A549 (cell line): Measurements from ENCODE around the gene MTHFSD. TPM values are rescaled to one million over a fixed set of nuclear protein-coding genes. Genes with fewer than 3 reads are reported as not detected.

Source experiments
- ATAC-seq, 2 experiments: fragments of 200-7000 bp in 1 of 2; fragments of >200 bp in 1 of 2; cut with Nextera tagmentation in 1 of 2; cut with Tn5 transposase in 1 of 2; 3 replicates each; pipeline versions ENCODE4 v1.8.0 to v1.9.1; 2018 to 2020; ENCODE audit warnings: mild to moderate bottlenecking in 1 of 2, moderate library complexity in 1 of 2
- CTCF ChIA-PET: fragments of 300-600 bp; sonication (Branson Sonifier 250); formaldehyde crosslinking; extraction: SDS; loops from one replicate; lab custom pipeline; 2021; ENCODE audit warnings: antibody characterized with exemption, inconsistent platforms; lab: Yijun Ruan, JAX
- POLR2A ChIA-PET: fragments of 350-600 bp; formaldehyde crosslinking; extraction: SDS; loops from one replicate; lab custom pipeline; 2021; ENCODE audit warnings: antibody characterized with exemption, inconsistent platforms; lab: Yijun Ruan, JAX
- DNase-seq, 2 experiments: peaks; one replicate each; pipeline versions ENCODE4 v3.0.0 to v3.0.0-alpha.2; 2011 to 2016; ENCODE audit warnings: low read depth in 1 of 2, low spot score in 1 of 2
- FAIRE-seq: peaks from 2 replicates; lab custom pipeline; 2011; peaks lifted over from hg19 to GRCh38; lab: Jason Lieb, UNC
- H3K27ac ChIP-seq, 2 experiments: fragments of >200 bp; sonication (Bioruptor Twin); formaldehyde crosslinking; 3 replicates each; pipeline ENCODE4 v1.5.1; 2016 to 2017
- H3K4me1 ChIP-seq: fragments of >200 bp; sonication (Bioruptor Twin); formaldehyde crosslinking; 3 replicates; pipeline ENCODE4 v1.6.1; 2016
- H3K4me2 ChIP-seq: fragments of >200 bp; sonication (Bioruptor Twin); formaldehyde crosslinking; 3 replicates; pipeline ENCODE4 v1.6.1; 2016
- H3K4me3 ChIP-seq: fragments of >200 bp; sonication (Bioruptor Twin); formaldehyde crosslinking; 3 replicates; pipeline ENCODE4 v1.5.1; 2016
- H3K9me3 ChIP-seq: fragments of >200 bp; sonication (Bioruptor Twin); formaldehyde crosslinking; 3 replicates; pipeline ENCODE4 v1.6.1; 2016
- BHLHE40 ChIP-seq: IDR thresholded peaks from 2 replicates; pipeline ENCODE4 v1.6.1; 2012; ENCODE audit warnings: low read depth, low read length, inconsistent platforms
- CBX2 ChIP-seq: fragments of 200-600 bp; sonication (generic); IDR thresholded peaks from 2 replicates; pipeline ENCODE4 v1.6.1; 2016; ENCODE audit warnings: low read depth, mild to moderate bottlenecking, borderline replicate concordance
- CBX8 ChIP-seq: fragments of 200-600 bp; sonication (generic); IDR thresholded peaks from 2 replicates; pipeline ENCODE4 v1.6.1; 2016
- CHD2 ChIP-seq: fragments of 150-350 bp; IDR thresholded peaks from 2 replicates; pipeline ENCODE4 v1.6.1; 2014; ENCODE audit warnings: low read length; ENCODE audit not compliant: partially characterized antibody
- CHD4 ChIP-seq: fragments of 200-600 bp; sonication (generic); IDR thresholded peaks from 2 replicates; pipeline ENCODE4 v1.6.1; 2016; ENCODE audit warnings: antibody characterized with exemption, mild to moderate bottlenecking, borderline replicate concordance
- EHF ChIP-seq: fragments of 250-450 bp; sonication (Bioruptor Pico); IDR thresholded peaks from 2 replicates; pipeline ENCODE4 v1.5.0; 2020; ENCODE audit warnings: mild to moderate bottlenecking
- EHMT2 ChIP-seq: fragments of 200-600 bp; sonication (generic); IDR thresholded peaks from 2 replicates; pipeline ENCODE4 v1.6.1; 2016; ENCODE audit warnings: antibody characterized with exemption, low read depth, mild to moderate bottlenecking, moderate library complexity
- ESRRA ChIP-seq: fragments of 150-350 bp; IDR thresholded peaks from 2 replicates; pipeline ENCODE4 v1.6.1; 2014; ENCODE audit warnings: mild to moderate bottlenecking, low read length, borderline replicate concordance
- FOSB ChIP-seq: fragments of 250-450 bp; sonication (Bioruptor Pico); IDR thresholded peaks from 2 replicates; pipeline ENCODE4 v1.5.0; 2020; ENCODE audit warnings: mild to moderate bottlenecking, moderate library complexity
- FOSL2 ChIP-seq, 2 experiments: fragments of 450-650 bp in 1 of 2; fragments of >200 bp in 1 of 2; sonication (Bioruptor Twin) in 1 of 2; formaldehyde crosslinking; IDR thresholded peaks; 2 replicates each; pipeline versions ENCODE4 v1.5.0 to v1.6.1; 2016 to 2020; ENCODE audit warnings: mild to moderate bottlenecking in 1 of 2, moderate library complexity in 1 of 2
- FOXS1 ChIP-seq: fragments of 250-450 bp; sonication (Bioruptor Pico); IDR thresholded peaks from 2 replicates; pipeline ENCODE4 v1.5.0; 2020; ENCODE audit warnings: mild to moderate bottlenecking, moderate library complexity
- HOXB5 ChIP-seq: fragments of 250-450 bp; sonication (Bioruptor Pico); IDR thresholded peaks from 2 replicates; pipeline ENCODE4 v1.5.0; 2020; ENCODE audit warnings: mild to moderate bottlenecking, moderate library complexity
- MAZ ChIP-seq: fragments of 150-350 bp; IDR thresholded peaks from 2 replicates; pipeline ENCODE4 v1.6.1; 2014; ENCODE audit warnings: antibody characterized with exemption, low read depth, low read length, borderline replicate concordance
- MYC ChIP-seq: IDR thresholded peaks from 2 replicates; pipeline ENCODE4 v1.6.1; 2012; ENCODE audit warnings: mild to moderate bottlenecking, inconsistent platforms, low read length, improper control_type of control experiment, borderline replicate concordance
- NPAS2 ChIP-seq: fragments of 250-450 bp; sonication (Bioruptor Pico); IDR thresholded peaks from 2 replicates; pipeline ENCODE4 v1.8.0; 2022; ENCODE audit warnings: mild to moderate bottlenecking, moderate library complexity, borderline replicate concordance
- PHF8 ChIP-seq: fragments of 200-600 bp; sonication (generic); IDR thresholded peaks from 2 replicates; pipeline ENCODE4 v1.6.1; 2016; ENCODE audit warnings: low read depth, mild to moderate bottlenecking, antibody characterized with exemption, moderate library complexity, borderline replicate concordance
- RAD21 ChIP-seq, 2 experiments: fragments of >200 bp in 1 of 2; sonication (Bioruptor Twin) in 1 of 2; formaldehyde crosslinking in 1 of 2; IDR thresholded peaks in 1 of 2; conservative IDR thresholded peaks in 1 of 2; 2 replicates in 1 of 2; 3 replicates in 1 of 2; pipeline ENCODE4 v1.6.1; 2012 to 2018; ENCODE audit warnings: inconsistent platforms in 1 of 2
- RNF2 ChIP-seq: fragments of 200-600 bp; sonication (generic); IDR thresholded peaks from 2 replicates; pipeline ENCODE4 v1.6.1; 2016; ENCODE audit warnings: low read depth, mild to moderate bottlenecking, antibody characterized with exemption, moderate library complexity, borderline replicate concordance
- TFCP2L1 ChIP-seq: fragments of 250-450 bp; sonication (Bioruptor Pico); IDR thresholded peaks from 2 replicates; pipeline ENCODE4 v1.5.0; 2021; ENCODE audit warnings: mild to moderate bottlenecking
- TP53 ChIP-seq: fragments of 250-450 bp; sonication (Bioruptor Pico); IDR thresholded peaks from 2 replicates; pipeline ENCODE4 v1.5.0; 2021; ENCODE audit warnings: mild to moderate bottlenecking, moderate library complexity
- ZNF302 ChIP-seq: fragments of 250-450 bp; sonication (Bioruptor Pico); IDR thresholded peaks from 2 replicates; pipeline ENCODE4 v1.9.0; 2021; ENCODE audit warnings: inconsistent platforms, mild to moderate bottlenecking, moderate library complexity
- WGBS: methylation state at CpG from one replicate; pipeline ENCODE4 v1.1.6; 2017; ENCODE audit errors: missing lambda C conversion rate; 5-methylcytosine and 5-hydroxymethylcytosine counted together
- polyA plus RNA-seq, 4 experiments: library from polyadenylated mRNA; depleted of rRNA in 3 of 4; stranded (reverse); fragments of >200 nt; fragmentation: RNase III in 1 of 4; extraction: RNeasy Plus Mini Kit Qiagen cat#74134 plus additional on column Dnase treatment in 1 of 4; gene quantifications; 2 replicates in 3 of 4; 3 replicates in 1 of 4; pipeline ENCODE4 v1.2.3, GENCODE V29; 2011 to 2017
- TF ChIP-seq, protein P1 (sequence below): IDR thresholded peaks from 2 replicates; pipeline ENCODE4 v1.6.1; 2012
- TF ChIP-seq, protein P2 (sequence below): fragments of >200 bp; sonication (Bioruptor Twin); formaldehyde crosslinking; IDR thresholded peaks from 3 replicates; pipeline ENCODE4 v1.5.1; 2016
- TF ChIP-seq, protein P3 (sequence below): fragments of 150-350 bp; IDR thresholded peaks from 2 replicates; pipeline ENCODE4 v1.6.1; 2014; ENCODE audit warnings: low read depth, mild to moderate bottlenecking, low read length
- TF ChIP-seq, protein P4 (sequence below): fragments of 200-600 bp; sonication (generic); IDR thresholded peaks from 2 replicates; pipeline ENCODE4 v1.6.1; 2016; ENCODE audit warnings: antibody characterized with exemption, mild to moderate bottlenecking, moderate library complexity

MTHFSD gene
- polyA plus RNA-seq, 2 of the 4 experiments (the other 2 are of a cell fraction): 13.1 to 16.9 TPM

DNA sequence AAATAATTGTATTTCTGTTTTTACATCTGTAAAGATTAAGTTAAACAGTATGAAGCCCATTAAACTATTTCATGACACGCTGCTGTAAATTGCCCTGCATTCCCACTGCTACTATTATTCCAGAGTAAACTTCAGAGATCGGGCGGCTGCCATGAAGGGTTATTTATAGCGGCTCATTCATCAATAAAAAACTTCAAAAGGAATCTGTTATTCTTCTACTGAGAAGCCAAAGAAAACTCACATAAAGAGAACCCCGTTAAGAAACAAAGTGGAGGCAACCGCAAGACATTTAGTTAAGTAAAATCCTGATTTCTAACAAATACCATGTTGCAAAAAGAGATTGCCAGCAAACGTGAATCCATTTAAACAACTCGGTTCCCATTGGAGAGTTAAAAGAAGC is 39.7 kb upstream of the MTHFSD start (continued):
- TF ChIP-seq FOSB (CRISPR knock-in tag): no peak
- no peak for TF ChIP-seq ESRRA
- no peak for TF ChIP-seq HOXB5 (CRISPR knock-in tag)
- no peak for TF ChIP-seq FOXS1 (CRISPR knock-in tag)
- TF ChIP-seq, all 56 proteins: peak for 0

DNA sequence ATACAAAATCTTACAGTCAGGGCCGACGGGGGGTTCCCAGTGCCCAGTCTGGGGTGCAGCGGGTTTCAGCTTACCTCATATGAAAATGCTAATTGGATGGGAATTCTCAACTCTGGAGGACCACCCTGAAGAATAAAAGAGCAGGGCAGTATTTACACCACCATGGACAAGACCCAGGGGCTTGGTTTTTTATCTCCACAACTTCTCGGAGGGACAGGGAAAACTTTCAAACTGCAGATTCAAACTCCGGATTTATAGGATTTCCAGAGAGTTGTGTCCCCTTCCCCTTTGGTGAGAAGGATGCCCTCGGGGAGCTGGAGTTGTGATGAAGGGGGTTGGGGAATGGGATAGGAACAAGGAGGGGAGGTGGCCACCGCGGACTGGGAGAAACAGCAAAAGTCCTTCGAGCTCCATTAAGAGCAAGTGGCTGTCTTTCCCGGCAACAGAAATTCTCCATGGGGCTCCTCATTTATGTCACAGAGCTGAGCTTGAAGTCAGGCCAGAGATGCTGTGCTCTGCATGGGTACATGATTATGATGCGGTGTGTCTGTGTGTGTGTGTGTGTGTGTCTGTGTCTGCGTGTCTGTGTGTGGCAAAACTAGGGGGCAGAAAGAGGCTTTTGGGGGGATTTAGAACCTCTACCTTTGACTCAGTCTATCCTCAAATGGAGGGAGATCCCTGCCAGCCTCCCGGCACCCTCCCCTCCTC is 39.0 kb upstream of the MTHFSD start:
- Histone ChIP-seq H3K9me3 (peaks cover 3% of the 10 kb centered on the region; the same call in 1 of the 3 replicates), H3K4me3 (no peak overlapping the region), H3K27ac (0 out of 6 replicates have a peak overlapping the region, but pooled peaks of 1 of the 2 experiments have one; percentile 25), H3K4me2 (no peak overlapping the region), H3K4me1 (peaks cover 22% of the 10 kb centered on the region)
- whole genome bisulfite sequencing: 85% methylated on average over 13 of the region's 13 CpGs
- TF ChIP-seq EHMT2: no peak
- no peak for TF ChIP-seq FOXS1 (CRISPR knock-in tag)
- TF ChIP-seq RAD21 (conservative IDR thresholded peaks at IDR 0.05 in 1 of 2, IDR thresholded peaks at IDR 0.05 in 1 of 2): no peak
- no peak for TF ChIP-seq CHD2
- no peak for TF ChIP-seq RNF2
- TF ChIP-seq TFCP2L1 (CRISPR knock-in tag): no peak
- TF ChIP-seq BHLHE40: no peak
- TF ChIP-seq TP53: no peak
- no peak for TF ChIP-seq CBX8
- TF ChIP-seq MYC: no peak
- TF ChIP-seq HOXB5 (CRISPR knock-in tag): no peak
- POLR2A ChIA-PET: no interaction called here
- DNase-seq (no peak), FAIRE-seq (no peak), ATAC-seq (no peak)
- CTCF ChIA-PET: interaction anchor here (0.8 to 0.9 kb wide), 2 partner anchors 12 to 31 kb away, joined by 3 to 4 read pairs; no protein-coding TSS in a partner anchor

DNA sequence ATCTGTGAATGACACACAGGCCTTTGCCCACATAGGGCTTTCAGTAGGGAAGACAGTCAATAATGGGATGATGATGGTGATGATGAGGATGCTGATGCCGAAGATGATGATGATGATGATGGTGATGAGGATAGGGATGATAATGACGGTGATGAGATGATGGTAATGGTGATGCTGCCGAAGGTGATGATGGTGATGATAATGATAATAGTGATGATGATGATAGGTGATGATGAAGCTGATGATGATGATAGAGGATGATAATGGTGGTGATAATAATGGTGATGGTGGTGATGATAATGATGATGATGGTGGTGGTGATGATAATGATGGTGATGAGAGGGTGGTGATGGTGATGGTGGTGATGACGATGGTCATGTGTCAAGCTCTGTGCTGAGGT is 36.2 kb upstream of the MTHFSD start:
- ChIA-PET CTCF (interaction anchor here (1.0 to 1.2 kb wide), 3 partner anchors 27 to 471 kb away, joined by 3 to 4 read pairs (median 3); no protein-coding TSS in a partner anchor), POLR2A (interaction anchor here (0.9 kb wide), 2 partner anchors 14 to 73 kb away, joined by 3 read pairs; no protein-coding TSS in a partner anchor)
- Histone ChIP-seq H3K27ac (peak overlapping the region; percentile 84 to 86), H3K9me3 (no peaks in the 10 kb centered on the region)
- 93% methylated on average over 4 of the region's 4 CpGs for WGBS
- TF ChIP-seq, protein P1, sequence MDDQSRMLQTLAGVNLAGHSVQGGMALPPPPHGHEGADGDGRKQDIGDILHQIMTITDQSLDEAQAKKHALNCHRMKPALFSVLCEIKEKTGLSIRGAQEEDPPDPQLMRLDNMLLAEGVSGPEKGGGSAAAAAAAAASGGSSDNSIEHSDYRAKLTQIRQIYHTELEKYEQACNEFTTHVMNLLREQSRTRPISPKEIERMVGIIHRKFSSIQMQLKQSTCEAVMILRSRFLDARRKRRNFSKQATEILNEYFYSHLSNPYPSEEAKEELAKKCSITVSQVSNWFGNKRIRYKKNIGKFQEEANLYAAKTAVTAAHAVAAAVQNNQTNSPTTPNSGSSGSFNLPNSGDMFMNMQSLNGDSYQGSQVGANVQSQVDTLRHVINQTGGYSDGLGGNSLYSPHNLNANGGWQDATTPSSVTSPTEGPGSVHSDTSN: no peak
- no peak for TF ChIP-seq TFCP2L1 (CRISPR knock-in tag)
- no peak for TF ChIP-seq MYC
- TF ChIP-seq BHLHE40: no peak
- TF ChIP-seq CBX2: no peak
- TF ChIP-seq, protein P2, sequence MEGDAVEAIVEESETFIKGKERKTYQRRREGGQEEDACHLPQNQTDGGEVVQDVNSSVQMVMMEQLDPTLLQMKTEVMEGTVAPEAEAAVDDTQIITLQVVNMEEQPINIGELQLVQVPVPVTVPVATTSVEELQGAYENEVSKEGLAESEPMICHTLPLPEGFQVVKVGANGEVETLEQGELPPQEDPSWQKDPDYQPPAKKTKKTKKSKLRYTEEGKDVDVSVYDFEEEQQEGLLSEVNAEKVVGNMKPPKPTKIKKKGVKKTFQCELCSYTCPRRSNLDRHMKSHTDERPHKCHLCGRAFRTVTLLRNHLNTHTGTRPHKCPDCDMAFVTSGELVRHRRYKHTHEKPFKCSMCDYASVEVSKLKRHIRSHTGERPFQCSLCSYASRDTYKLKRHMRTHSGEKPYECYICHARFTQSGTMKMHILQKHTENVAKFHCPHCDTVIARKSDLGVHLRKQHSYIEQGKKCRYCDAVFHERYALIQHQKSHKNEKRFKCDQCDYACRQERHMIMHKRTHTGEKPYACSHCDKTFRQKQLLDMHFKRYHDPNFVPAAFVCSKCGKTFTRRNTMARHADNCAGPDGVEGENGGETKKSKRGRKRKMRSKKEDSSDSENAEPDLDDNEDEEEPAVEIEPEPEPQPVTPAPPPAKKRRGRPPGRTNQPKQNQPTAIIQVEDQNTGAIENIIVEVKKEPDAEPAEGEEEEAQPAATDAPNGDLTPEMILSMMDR: no peak
- TF ChIP-seq, protein P3, sequence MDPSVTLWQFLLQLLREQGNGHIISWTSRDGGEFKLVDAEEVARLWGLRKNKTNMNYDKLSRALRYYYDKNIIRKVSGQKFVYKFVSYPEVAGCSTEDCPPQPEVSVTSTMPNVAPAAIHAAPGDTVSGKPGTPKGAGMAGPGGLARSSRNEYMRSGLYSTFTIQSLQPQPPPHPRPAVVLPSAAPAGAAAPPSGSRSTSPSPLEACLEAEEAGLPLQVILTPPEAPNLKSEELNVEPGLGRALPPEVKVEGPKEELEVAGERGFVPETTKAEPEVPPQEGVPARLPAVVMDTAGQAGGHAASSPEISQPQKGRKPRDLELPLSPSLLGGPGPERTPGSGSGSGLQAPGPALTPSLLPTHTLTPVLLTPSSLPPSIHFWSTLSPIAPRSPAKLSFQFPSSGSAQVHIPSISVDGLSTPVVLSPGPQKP: no peak
- TF ChIP-seq PHF8: no peak
- TF ChIP-seq FOSL2 (IDR thresholded peaks at IDR 0.05): no peak
- no peak for TF ChIP-seq FOSL2 (CRISPR knock-in tag; IDR thresholded peaks at IDR 0.05)
- TF ChIP-seq MAZ: no peak
- no peak for TF ChIP-seq CHD4
- TF ChIP-seq ZNF302 (CRISPR knock-in tag): no peak
- no peak for TF ChIP-seq TP53
- TF ChIP-seq, protein P4, sequence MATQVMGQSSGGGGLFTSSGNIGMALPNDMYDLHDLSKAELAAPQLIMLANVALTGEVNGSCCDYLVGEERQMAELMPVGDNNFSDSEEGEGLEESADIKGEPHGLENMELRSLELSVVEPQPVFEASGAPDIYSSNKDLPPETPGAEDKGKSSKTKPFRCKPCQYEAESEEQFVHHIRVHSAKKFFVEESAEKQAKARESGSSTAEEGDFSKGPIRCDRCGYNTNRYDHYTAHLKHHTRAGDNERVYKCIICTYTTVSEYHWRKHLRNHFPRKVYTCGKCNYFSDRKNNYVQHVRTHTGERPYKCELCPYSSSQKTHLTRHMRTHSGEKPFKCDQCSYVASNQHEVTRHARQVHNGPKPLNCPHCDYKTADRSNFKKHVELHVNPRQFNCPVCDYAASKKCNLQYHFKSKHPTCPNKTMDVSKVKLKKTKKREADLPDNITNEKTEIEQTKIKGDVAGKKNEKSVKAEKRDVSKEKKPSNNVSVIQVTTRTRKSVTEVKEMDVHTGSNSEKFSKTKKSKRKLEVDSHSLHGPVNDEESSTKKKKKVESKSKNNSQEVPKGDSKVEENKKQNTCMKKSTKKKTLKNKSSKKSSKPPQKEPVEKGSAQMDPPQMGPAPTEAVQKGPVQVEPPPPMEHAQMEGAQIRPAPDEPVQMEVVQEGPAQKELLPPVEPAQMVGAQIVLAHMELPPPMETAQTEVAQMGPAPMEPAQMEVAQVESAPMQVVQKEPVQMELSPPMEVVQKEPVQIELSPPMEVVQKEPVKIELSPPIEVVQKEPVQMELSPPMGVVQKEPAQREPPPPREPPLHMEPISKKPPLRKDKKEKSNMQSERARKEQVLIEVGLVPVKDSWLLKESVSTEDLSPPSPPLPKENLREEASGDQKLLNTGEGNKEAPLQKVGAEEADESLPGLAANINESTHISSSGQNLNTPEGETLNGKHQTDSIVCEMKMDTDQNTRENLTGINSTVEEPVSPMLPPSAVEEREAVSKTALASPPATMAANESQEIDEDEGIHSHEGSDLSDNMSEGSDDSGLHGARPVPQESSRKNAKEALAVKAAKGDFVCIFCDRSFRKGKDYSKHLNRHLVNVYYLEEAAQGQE: no peak
- TF ChIP-seq EHF (CRISPR knock-in tag): no peak
- TF ChIP-seq FOSB (CRISPR knock-in tag): no peak
- TF ChIP-seq NPAS2: no peak
- TF ChIP-seq, all 56 proteins: peak for 0
- no peak overlapping the region for H3K4me3 ChIP-seq
- FAIRE-seq (no peak), ATAC-seq (no peak), DNase-seq (no peak)
- peaks cover 28% of the 10 kb centered on the region for H3K4me1 ChIP-seq
- H3K4me2 ChIP-seq: no peak overlapping the region; the same call in 1 of the 3 replicates
